ENCODE measurements around the gene EHMT2.

DNA sequence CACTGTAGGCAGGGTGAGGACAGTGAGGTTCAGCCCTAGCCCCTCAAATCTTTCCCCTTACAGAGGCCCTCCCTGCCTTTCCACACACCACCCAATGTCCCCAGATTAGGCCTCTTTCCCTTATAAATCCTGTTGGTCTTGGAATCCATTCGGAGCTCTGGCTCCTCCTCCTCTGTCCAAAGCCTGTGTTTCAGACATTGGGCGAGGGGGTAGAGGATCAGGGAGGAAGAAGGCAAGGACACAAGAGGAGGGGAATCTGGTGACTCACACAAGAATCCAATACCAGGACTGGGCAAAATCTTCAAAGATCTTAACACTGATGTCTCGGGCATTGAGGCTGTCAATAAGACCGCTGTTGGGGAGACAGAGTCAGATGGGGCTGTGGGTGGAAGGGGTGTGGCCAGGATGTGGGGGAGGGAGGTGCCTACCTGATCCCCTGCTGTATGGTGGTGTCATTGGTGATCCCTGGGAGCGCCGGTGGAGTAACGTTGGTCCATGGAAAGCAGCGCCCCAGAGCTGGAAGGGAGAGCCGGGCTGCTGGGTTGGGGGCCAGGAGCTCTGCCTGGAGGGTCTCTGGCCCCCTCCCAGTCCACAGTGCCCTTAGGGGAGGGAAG, 26.3 kb downstream of the EHMT2 start:
- no peak for TF ChIP-seq KDM5A (IDR thresholded peaks at IDR 0.05; ENCODE audit: low read length)
- TF ChIP-seq CREB1 (IDR thresholded peaks at IDR 0.05) = no peak
- TF ChIP-seq BCL11A (IDR thresholded peaks at IDR 0.05; ENCODE audit: low read depth in 2 of 2, low read length in 2 of 2) = no peak
- no peak for TF ChIP-seq EZH2 (IDR thresholded peaks at IDR 0.05; ENCODE audit: low read depth, low read length, severe bottlenecking)
- TF ChIP-seq, protein P1, sequence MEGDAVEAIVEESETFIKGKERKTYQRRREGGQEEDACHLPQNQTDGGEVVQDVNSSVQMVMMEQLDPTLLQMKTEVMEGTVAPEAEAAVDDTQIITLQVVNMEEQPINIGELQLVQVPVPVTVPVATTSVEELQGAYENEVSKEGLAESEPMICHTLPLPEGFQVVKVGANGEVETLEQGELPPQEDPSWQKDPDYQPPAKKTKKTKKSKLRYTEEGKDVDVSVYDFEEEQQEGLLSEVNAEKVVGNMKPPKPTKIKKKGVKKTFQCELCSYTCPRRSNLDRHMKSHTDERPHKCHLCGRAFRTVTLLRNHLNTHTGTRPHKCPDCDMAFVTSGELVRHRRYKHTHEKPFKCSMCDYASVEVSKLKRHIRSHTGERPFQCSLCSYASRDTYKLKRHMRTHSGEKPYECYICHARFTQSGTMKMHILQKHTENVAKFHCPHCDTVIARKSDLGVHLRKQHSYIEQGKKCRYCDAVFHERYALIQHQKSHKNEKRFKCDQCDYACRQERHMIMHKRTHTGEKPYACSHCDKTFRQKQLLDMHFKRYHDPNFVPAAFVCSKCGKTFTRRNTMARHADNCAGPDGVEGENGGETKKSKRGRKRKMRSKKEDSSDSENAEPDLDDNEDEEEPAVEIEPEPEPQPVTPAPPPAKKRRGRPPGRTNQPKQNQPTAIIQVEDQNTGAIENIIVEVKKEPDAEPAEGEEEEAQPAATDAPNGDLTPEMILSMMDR (IDR thresholded peaks at IDR 0.05; ENCODE audit: control extremely low read depth in 1 of 3, insufficient read depth in 1 of 3, low read depth in 1 of 3, low read length in 3 of 3) = no peak
- TF ChIP-seq KDM1A (IDR thresholded peaks at IDR 0.05; ENCODE audit: borderline replicate concordance, low read length) = no peak
- no peak for TF ChIP-seq YY1 (IDR thresholded peaks at IDR 0.05; ENCODE audit: low read depth, low read length)
- TF ChIP-seq, protein P2, sequence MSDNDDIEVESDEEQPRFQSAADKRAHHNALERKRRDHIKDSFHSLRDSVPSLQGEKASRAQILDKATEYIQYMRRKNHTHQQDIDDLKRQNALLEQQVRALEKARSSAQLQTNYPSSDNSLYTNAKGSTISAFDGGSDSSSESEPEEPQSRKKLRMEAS (IDR thresholded peaks at IDR 0.05) = no peak
- TF ChIP-seq EP300 (IDR thresholded peaks at IDR 0.05; ENCODE audit: borderline replicate concordance in 1 of 2, low read depth in 2 of 2, low read length in 2 of 2) = no peak
- TF ChIP-seq ATF3 (IDR thresholded peaks at IDR 0.05; ENCODE audit: insufficient read depth, low read depth, low read length) = no peak
- no peak for TF ChIP-seq GABPA (IDR thresholded peaks at IDR 0.05; ENCODE audit: borderline replicate concordance, insufficient read depth, low read length)
- no peak for TF ChIP-seq SIX5 (IDR thresholded peaks at IDR 0.05; ENCODE audit: low read depth, low read length)

Measured in H1 (cell line).